HepG2 (cell line): ENCODE data around the gene NANOGP8. TPM values are rescaled to one million over a fixed set of nuclear protein-coding genes. Genes with fewer than 3 reads are reported as not detected.

Experiments used
- ATAC-seq: fragments of 200-7000 bp; cut with Tn5 transposase; 3 replicates; pipeline ENCODE4 v1.9.1; 2020; ENCODE audit warnings: mild to moderate bottlenecking, moderate library complexity
- BruUV-seq: library from RNA; stranded (reverse); fragments of 400-500 nt; replicated peaks from 2 replicates; lab custom pipeline; 2021; lab: Mats Ljungman, UMichigan
- CTCF ChIA-PET: fragments of 300-600 bp; formaldehyde crosslinking; extraction: SDS; loops from one replicate; lab custom pipeline; 2021; ENCODE audit warnings: low total read pairs, inconsistent platforms, low intra/inter-chr PET ratio; lab: Yijun Ruan, JAX
- POLR2A ChIA-PET: fragments of 350-600 bp; sonication (Branson Sonifier 250); formaldehyde crosslinking; loops from one replicate; lab custom pipeline; 2020; ENCODE audit warnings: antibody characterized with exemption, inconsistent platforms; lab: Yijun Ruan, JAX
- DNase-seq: peaks from one replicate; pipeline ENCODE4 v3.0.0-alpha.2; 2015; ENCODE audit warnings: low spot score
- FAIRE-seq: peaks from 3 replicates; lab custom pipeline; 2011; peaks lifted over from hg19 to GRCh38; lab: Jason Lieb, UNC
- H2AFZ ChIP-seq: one replicate; pipeline ENCODE4 v1.6.1; 2011; ENCODE audit warnings: low read length, inconsistent platforms
- H3K27ac ChIP-seq: fragments of 300-600 bp; 3 replicates; pipeline ENCODE4 v1.8.0; 2011; ENCODE audit warnings: mixed run types, mild to moderate bottlenecking, mixed read lengths, low read length, inconsistent platforms; ENCODE audit not compliant: insufficient read depth; ENCODE audit errors: extremely low read length
- H3K27me3 ChIP-seq, 2 experiments: fragments of 200-600 bp in 1 of 2; 2 replicates in 1 of 2; 3 replicates in 1 of 2; pipeline versions ENCODE4 v1.6.0 to v1.8.0; 2011; ENCODE audit warnings: low read length in 2 of 2, mild to moderate bottlenecking in 2 of 2, moderate library complexity in 2 of 2, inconsistent platforms in 1 of 2; ENCODE audit not compliant: insufficient read depth in 2 of 2, control insufficient read depth in 1 of 2
- H3K36me3 ChIP-seq, 2 experiments: fragments of 200-600 bp in 1 of 2; replicated peaks in 1 of 2; 2 replicates in 1 of 2; 3 replicates in 1 of 2; pipeline versions ENCODE4 v1.5.1 to v1.8.0; 2011; ENCODE audit warnings: low read length in 2 of 2, inconsistent platforms in 1 of 2; ENCODE audit not compliant: insufficient read depth in 2 of 2, control insufficient read depth in 1 of 2
- H3K4me1 ChIP-seq: 2 replicates; pipeline ENCODE4 v1.5.1; 2012; ENCODE audit warnings: low read length, inconsistent platforms; ENCODE audit not compliant: insufficient read depth
- H3K4me2 ChIP-seq: 2 replicates; pipeline ENCODE4 v1.6.0; 2011; ENCODE audit warnings: low read depth, low read length, inconsistent platforms
- H3K4me3 ChIP-seq, 3 experiments: fragments of 200-600 bp in 1 of 3; sonication (generic), shearing (Covaris generic) in 1 of 3; replicated peaks in 1 of 3; 2 replicates each; pipeline ENCODE4 v1.5.1; 2011 to 2016; ENCODE audit warnings: low read length in 3 of 3, inconsistent platforms in 2 of 3, low read depth in 2 of 3, mild to moderate bottlenecking in 2 of 3, control low read depth in 1 of 3, mixed read lengths in 1 of 3; ENCODE audit not compliant: insufficient read depth in 1 of 3
- H3K79me2 ChIP-seq: one replicate; pipeline ENCODE4 v1.6.1; 2011; ENCODE audit warnings: low read length, inconsistent platforms; ENCODE audit not compliant: insufficient read depth
- H3K9ac ChIP-seq: 2 replicates; pipeline ENCODE4 v1.6.0; 2011; ENCODE audit warnings: mild to moderate bottlenecking, low read depth, low read length, inconsistent platforms; ENCODE audit not compliant: insufficient read depth
- H3K9me3 ChIP-seq: 2 replicates; pipeline ENCODE4 v1.5.1; 2012; ENCODE audit warnings: mild to moderate bottlenecking, low read length
- H4K20me1 ChIP-seq: 2 replicates; pipeline ENCODE4 v1.6.0; 2011; ENCODE audit warnings: inconsistent platforms, mild to moderate bottlenecking, low read length, moderate library complexity; ENCODE audit not compliant: insufficient read depth
- IRF2 ChIP-seq: IDR thresholded peaks from 2 replicates; pipeline ENCODE4 v1.6.1; 2018; ENCODE audit warnings: missing genetic modification reagents, missing compliant biosample characterization
- LCORL ChIP-seq, 2 experiments: fragments of 450-650 bp in 1 of 2; sonication (generic) in 1 of 2; formaldehyde crosslinking in 1 of 2; IDR thresholded peaks; 2 replicates each; pipeline versions ENCODE4 v1.5.0 to v1.6.1; 2017 to 2020; ENCODE audit warnings: antibody characterized with exemption in 1 of 2, missing genetic modification reagents in 1 of 2
- MIXL1 ChIP-seq: IDR thresholded peaks from 2 replicates; pipeline ENCODE4 v1.6.1; 2016
- POGZ ChIP-seq: sonication (generic); formaldehyde crosslinking; IDR thresholded peaks from 2 replicates; pipeline ENCODE4 v1.4.0; 2020; ENCODE audit warnings: mild to moderate bottlenecking, missing genetic modification reagents
- TRIM24 ChIP-seq: sonication (generic); formaldehyde crosslinking; IDR thresholded peaks from 2 replicates; pipeline ENCODE4 v1.8.0; 2022; ENCODE audit warnings: mild to moderate bottlenecking, missing genetic modification reagents
- ZNF564 ChIP-seq: sonication (generic); formaldehyde crosslinking; IDR thresholded peaks from 2 replicates; pipeline ENCODE4 v1.8.1; 2023; ENCODE audit warnings: mild to moderate bottlenecking, missing genetic modification reagents
- WGBS: methylation state at CpG from one replicate; pipeline ENCODE4 v1.1.6; 2017; ENCODE audit warnings: low lambda C conversion rate; 5-methylcytosine and 5-hydroxymethylcytosine counted together
- in situ Hi-C: cut with HindIII; loops from 2 replicates; pipeline ENCODE4 v1.10.0; 2017; ENCODE audit warnings: low pct_unique_long_range_greater_than_20kb; ENCODE audit not compliant: extremely low pct_ligation_motif_present
- intact Hi-C: fragments of 100-400 bp; cut with micrococcal nuclease; formaldehyde crosslinking; loops from one replicate; pipeline ENCODE4 v1.10.0; 2022; ENCODE audit not compliant: unreplicated experiment
- polyA plus RNA-seq, 8 experiments: library from polyadenylated mRNA; depleted of rRNA in 3 of 8; stranded (reverse) in 7 of 8; unstranded in 1 of 8; fragments of >200 nt; fragmentation: Illumina TruSeq in 4 of 8; extraction: Trizol in 4 of 8; gene quantifications; 2 replicates each; pipeline versions ENCODE4 v1.2.1 to v1.2.3, GENCODE V29; 2011 to 2016; ENCODE audit warnings: low read depth in 4 of 8, missing spikeins in 1 of 8, mixed read lengths in 1 of 8; ENCODE audit not compliant: insufficient read depth in 1 of 8
- total RNA-seq, 5 experiments: library from RNA; depleted of rRNA; stranded (reverse); fragments of >200 nt; fragmentation: Illumina TruSeq; extraction: Trizol; gene quantifications; 2 replicates each; pipeline ENCODE4 v1.2.3, GENCODE V29; 2016; ENCODE audit warnings: low read depth in 1 of 5
- TF ChIP-seq, protein P1 (sequence below): sonication (generic); formaldehyde crosslinking; IDR thresholded peaks from 2 replicates; pipeline ENCODE4 v1.8.0; 2022; ENCODE audit warnings: missing genetic modification reagents, mild to moderate bottlenecking, borderline replicate concordance
- TF ChIP-seq, protein P2 (sequence below): sonication (generic); formaldehyde crosslinking; IDR thresholded peaks from 2 replicates; pipeline ENCODE4 v1.8.0; 2022; ENCODE audit warnings: missing genetic modification reagents, mild to moderate bottlenecking, inconsistent platforms, borderline replicate concordance
- TF ChIP-seq, protein P3 (sequence below): IDR thresholded peaks from 2 replicates; pipeline ENCODE4 v1.6.1; 2012; ENCODE audit warnings: low read depth, low read length, improper control_type of control experiment

NANOGP8 gene
- total and polyA plus RNA-seq, 2 of the 13 experiments (the other 11 are each of a cell fraction or from before 2014, with no cell fraction given), result 0.27 TPM; not detected in 1

DNA sequence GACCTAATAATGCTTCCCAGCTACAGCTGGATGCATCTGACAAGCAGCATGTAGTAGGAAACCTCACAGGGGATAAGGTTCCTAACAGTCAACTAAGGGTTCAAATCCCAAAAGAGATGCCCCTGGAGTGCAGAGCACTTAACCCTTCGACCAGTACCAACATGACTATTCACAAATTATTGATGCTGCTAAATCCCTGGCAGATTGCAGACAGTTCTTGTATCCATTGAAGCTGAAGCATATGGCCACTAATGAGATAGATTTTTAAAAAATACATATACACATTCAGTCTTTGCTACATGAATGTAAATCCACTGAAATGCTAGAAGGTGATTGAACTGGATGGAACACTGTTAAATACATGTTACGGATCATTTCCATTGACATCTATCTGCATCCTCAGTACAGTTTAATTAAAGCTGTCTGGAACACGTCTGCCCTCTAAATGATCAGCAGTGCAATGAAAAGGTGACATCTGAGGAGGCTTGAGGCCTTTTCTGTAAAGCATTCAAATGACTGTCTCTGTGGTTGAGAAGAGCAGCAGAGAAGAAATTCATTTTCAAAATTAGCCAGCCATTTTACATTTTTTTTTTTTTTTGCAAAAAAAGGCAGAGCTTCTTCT lies 19.5 kb upstream of the NANOGP8 start:
- in situ Hi-C loops (no loop called here), intact Hi-C loops (no loop called here)
- TF ChIP-seq, protein P1, sequence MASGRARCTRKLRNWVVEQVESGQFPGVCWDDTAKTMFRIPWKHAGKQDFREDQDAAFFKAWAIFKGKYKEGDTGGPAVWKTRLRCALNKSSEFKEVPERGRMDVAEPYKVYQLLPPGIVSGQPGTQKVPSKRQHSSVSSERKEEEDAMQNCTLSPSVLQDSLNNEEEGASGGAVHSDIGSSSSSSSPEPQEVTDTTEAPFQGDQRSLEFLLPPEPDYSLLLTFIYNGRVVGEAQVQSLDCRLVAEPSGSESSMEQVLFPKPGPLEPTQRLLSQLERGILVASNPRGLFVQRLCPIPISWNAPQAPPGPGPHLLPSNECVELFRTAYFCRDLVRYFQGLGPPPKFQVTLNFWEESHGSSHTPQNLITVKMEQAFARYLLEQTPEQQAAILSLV (CRISPR knock-in tag), result no peak
- TF ChIP-seq MIXL1 (CRISPR knock-in tag) (no peak), TRIM24 (CRISPR knock-in tag) (no peak), ZNF564 (CRISPR knock-in tag) (no peak), POGZ (CRISPR knock-in tag) (no peak), LCORL (IDR thresholded peaks at IDR 0.05) (no peak), LCORL (CRISPR knock-in tag; IDR thresholded peaks at IDR 0.05) (no peak), IRF2 (CRISPR knock-in tag) (no peak)
- TF ChIP-seq, protein P2, sequence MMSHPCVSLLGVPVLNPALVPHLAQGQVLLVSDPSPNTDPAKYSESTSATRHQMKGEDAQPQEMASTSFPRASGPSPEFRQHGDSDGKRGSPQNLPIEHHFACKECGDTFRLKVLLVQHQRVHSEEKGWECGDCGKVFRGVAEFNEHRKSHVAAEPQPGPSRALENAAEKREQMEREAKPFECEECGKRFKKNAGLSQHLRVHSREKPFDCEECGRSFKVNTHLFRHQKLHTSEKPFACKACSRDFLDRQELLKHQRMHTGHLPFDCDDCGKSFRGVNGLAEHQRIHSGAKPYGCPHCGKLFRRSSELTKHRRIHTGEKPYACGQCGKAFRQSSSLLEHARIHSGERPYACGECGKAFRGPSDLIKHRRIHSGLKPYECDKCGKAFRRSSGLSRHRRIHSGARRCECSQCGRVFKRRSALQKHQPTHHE (CRISPR knock-in tag), result no peak
- TF ChIP-seq, protein P3, sequence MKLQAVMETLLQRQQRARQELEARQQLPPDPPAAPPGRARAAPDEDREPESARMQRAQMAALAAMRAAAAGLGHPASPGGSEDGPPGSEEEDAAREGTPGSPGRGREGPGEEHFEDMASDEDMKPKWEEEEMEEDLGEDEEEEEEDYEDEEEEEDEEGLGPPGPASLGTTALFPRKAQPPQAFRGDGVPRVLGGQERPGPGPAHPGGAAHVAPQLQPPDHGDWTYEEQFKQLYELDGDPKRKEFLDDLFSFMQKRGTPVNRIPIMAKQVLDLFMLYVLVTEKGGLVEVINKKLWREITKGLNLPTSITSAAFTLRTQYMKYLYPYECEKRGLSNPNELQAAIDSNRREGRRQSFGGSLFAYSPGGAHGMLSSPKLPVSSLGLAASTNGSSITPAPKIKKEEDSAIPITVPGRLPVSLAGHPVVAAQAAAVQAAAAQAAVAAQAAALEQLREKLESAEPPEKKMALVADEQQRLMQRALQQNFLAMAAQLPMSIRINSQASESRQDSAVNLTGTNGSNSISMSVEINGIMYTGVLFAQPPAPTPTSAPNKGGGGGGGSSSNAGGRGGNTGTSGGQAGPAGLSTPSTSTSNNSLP, result no peak
- WGBS, result 58% methylated on average over 3 of the region's 3 CpGs
- Histone ChIP-seq H3K36me3 (no peaks in the 10 kb centered on the region), H3K79me2 (no peaks in the 10 kb centered on the region), H3K4me1 (0 out of 2 replicates have a peak, but pooled peaks cover 5% of the 10 kb centered on the region), H3K27ac (no peak overlapping the region), H3K27me3 (no peaks in the 10 kb centered on the region), H3K4me3 (no peak overlapping the region), H2AFZ (no peak overlapping the region), H3K4me2 (no peak overlapping the region), H3K9me3 (no peaks in the 10 kb centered on the region), H3K9ac (no peak overlapping the region), H4K20me1 (no peaks in the 10 kb centered on the region)
- ATAC-seq, result no peak
- no TSS peak for BruUV-seq
- no peak for DNase-seq
- no peak for FAIRE-seq
- ChIA-PET POLR2A (no interaction called here), CTCF (no interaction called here)
